Measurements from ENCODE around the gene IGDCC3.

IGDCC3 gene

DNA sequence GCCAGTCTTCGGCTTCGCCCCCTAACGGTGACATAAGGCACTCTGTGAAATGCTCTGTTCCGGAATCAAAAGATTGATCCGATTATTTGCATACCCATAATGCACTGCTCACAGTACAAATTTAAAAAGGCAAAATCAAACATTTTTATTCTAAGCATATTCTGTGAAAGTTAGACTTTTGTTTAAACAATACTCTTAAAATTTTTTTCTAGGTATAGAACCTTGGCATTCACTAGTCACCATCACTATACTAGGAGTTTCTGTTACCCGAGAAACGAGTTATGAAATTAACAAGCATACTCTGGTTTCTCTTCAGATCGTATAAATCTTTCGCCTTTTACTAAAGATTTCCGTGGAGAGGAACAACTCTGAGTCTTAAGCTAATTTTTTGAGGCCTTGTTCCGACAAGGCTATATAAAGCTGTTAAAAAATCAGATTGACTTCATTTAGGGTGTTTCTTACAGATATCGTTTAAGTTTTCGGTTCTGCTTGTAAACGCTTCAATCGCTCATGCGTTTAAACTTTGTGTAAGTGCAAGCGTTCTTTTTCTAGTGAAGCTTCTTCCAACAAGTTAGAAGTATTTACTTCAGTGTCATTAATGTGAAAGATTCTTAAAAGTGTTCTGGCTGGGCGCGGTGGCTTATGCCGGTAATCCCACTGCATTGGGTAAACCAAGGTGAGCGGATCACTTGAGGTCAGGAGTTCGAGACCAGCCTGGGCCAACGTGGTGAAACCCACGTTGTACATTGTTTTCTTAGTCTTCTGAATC lies 73.2 kb downstream of the IGDCC3 start, which contains the start of gene RNU5B-1:
RNU5B-1 (plus strand) TSS at position 297 of the 769 bp plus-strand sequence.
- H3K4me1 Mint-ChIP-seq (ENCODE audit: low read depth): peaks cover 42% of the 10 kb centered on the region
- peak within 1 kb of the TSS; percentile 88 for H3K4me3 Mint-ChIP-seq
- peak; percentile 87 for DNase-seq
- peaks cover 2% of the 10 kb centered on the region for H3K36me3 Mint-ChIP-seq (ENCODE audit: low read depth)
- no peaks in the 10 kb centered on the region for H3K9me3 Mint-ChIP-seq
- H3K27me3 Mint-ChIP-seq: no peaks in the 10 kb centered on the region
- peak within 1 kb of the TSS; percentile 100 for H3K27ac Mint-ChIP-seq

DNA sequence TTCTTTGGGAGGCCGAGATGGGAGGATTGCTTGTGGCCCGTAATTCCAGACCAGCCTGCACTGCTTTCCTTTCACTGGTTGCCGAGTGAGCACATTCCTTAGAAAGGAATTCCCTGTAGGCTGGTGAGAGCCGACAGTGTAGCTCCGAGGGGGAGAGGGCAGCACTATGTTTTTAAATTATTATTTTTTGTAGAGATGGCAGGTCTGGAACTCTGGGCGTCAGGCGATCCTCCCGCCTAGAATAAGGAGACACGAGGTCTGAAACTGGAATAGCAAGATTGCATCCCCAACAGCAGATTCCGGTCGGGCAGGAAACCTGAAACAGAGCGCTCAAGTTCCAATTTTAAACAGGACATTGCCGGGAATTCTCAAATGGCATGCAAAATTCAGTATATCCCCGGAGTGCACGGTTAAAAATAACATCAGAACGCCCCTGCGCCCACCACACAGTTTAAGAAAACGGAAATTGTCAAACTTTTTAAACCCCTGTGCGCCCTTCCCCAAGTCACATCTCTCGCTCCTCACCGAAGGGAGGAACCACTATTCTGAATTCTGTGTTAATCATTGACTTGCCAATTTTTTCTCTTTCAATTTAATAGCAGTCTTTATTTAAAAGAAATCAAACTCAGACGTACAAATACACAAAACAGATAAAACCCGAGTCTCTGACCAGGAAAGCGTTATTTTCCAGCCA lies 74.0 kb downstream of the IGDCC3 start:
- Mint-ChIP-seq H3K4me3 (peak overlapping the region; percentile 88), H3K9me3 (no peaks in the 10 kb centered on the region), H3K36me3 (ENCODE audit: low read depth) (peaks cover 2% of the 10 kb centered on the region), H3K27ac (peak overlapping the region; percentile 100), H3K4me1 (ENCODE audit: low read depth) (peaks cover 42% of the 10 kb centered on the region), H3K27me3 (no peaks in the 10 kb centered on the region)
- DNase-seq: peak; percentile 51

- no peaks in the 10 kb centered on the region for H3K27me3 Mint-ChIP-seq
- no peak overlapping the region for H3K27ac Mint-ChIP-seq
- peaks cover 52% of the 10 kb centered on the region for H3K4me1 Mint-ChIP-seq (ENCODE audit: low read depth)
- no peaks in the 10 kb centered on the region for H3K9me3 Mint-ChIP-seq
- no peak for DNase-seq
- peaks cover 2% of the 10 kb centered on the region for H3K36me3 Mint-ChIP-seq (ENCODE audit: low read depth)
- H3K4me3 Mint-ChIP-seq: no peak overlapping the region
These were observed 75.7 kb downstream of the IGDCC3 start for GRCh38 chr15:65302061-65302460.

- H3K27me3 Mint-ChIP-seq: no peaks in the 10 kb centered on the region
- peaks cover 50% of the 10 kb centered on the region for H3K4me1 Mint-ChIP-seq (ENCODE audit: low read depth)
- H3K36me3 Mint-ChIP-seq (ENCODE audit: low read depth): peaks cover 2% of the 10 kb centered on the region
- DNase-seq: no peak
- H3K9me3 Mint-ChIP-seq: no peaks in the 10 kb centered on the region
- no peak overlapping the region for H3K4me3 Mint-ChIP-seq
- H3K27ac Mint-ChIP-seq: no peak overlapping the region
These were observed 76.8 kb downstream of the IGDCC3 start for GRCh38 chr15:65300924-65301441.

DNA sequence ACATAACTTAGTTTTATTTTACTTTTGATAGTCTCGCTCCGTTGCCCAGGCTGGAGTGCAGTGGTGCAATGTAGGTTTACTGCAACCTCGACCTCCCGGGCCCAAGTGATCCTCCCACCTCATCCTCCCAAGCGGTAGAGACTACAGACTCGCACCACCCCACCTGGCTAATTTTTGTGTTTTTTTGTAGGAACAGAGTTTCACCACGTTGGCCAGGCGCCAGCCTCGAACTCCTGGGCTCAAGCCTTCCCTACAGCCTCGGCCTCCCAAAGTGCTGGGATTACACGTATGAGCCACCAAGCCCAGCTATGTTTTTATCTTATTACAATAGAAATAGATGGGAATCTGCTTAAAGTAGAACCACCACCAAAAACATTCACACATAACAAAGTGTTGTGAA lies 79.1 kb downstream of the IGDCC3 start:
- Mint-ChIP-seq H3K9me3 (no peaks in the 10 kb centered on the region), H3K4me1 (ENCODE audit: low read depth) (peaks cover 40% of the 10 kb centered on the region), H3K27me3 (no peaks in the 10 kb centered on the region), H3K36me3 (ENCODE audit: low read depth) (no peaks in the 10 kb centered on the region), H3K27ac (peak overlapping the region; percentile 15), H3K4me3 (peak overlapping the region; percentile 75)
- no peak for DNase-seq

GRCh38 chr15:65292938-65293518 lies 84.8 kb downstream of the IGDCC3 start:
- Mint-ChIP-seq H3K9me3 (no peaks in the 10 kb centered on the region), H3K4me1 (ENCODE audit: low read depth) (peaks cover 19% of the 10 kb centered on the region), H3K4me3 (no peak overlapping the region), H3K36me3 (ENCODE audit: low read depth) (no peaks in the 10 kb centered on the region), H3K27me3 (no peaks in the 10 kb centered on the region), H3K27ac (no peak overlapping the region)
- no peak for DNase-seq

DNA sequence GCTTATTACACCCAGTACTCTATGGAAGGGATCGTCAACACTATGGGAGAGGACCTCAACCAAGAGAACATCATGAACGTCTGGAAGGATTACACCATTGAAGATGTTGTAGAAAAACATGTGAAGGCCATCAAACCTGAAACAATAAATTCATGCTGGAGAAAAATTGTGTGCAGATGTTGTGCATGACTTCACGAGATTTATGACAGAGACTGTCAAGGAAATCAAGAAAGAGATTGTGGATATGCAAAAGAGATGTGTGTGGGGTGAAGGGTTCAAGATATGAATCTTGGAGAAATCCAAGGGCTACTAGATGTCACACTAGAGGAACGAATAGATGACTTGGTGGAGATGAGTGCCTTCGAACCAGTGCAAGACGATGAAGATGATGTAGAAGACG lies 87.6 kb downstream of the IGDCC3 start:
- peaks cover 22% of the 10 kb centered on the region for H3K4me1 Mint-ChIP-seq (ENCODE audit: low read depth)
- no peaks in the 10 kb centered on the region for H3K27me3 Mint-ChIP-seq
- H3K27ac Mint-ChIP-seq: no peak overlapping the region
- no peak overlapping the region for H3K4me3 Mint-ChIP-seq
- peaks cover 3% of the 10 kb centered on the region for H3K36me3 Mint-ChIP-seq (ENCODE audit: low read depth)
- DNase-seq: no peak
- no peaks in the 10 kb centered on the region for H3K9me3 Mint-ChIP-seq

- Mint-ChIP-seq H3K27ac (no peak overlapping the region), H3K9me3 (no peaks in the 10 kb centered on the region), H3K4me3 (no peak overlapping the region), H3K36me3 (ENCODE audit: low read depth) (peaks cover 3% of the 10 kb centered on the region), H3K27me3 (no peaks in the 10 kb centered on the region), H3K4me1 (ENCODE audit: low read depth) (peaks cover 22% of the 10 kb centered on the region)
- DNase-seq: no peak
These were observed 88.4 kb downstream of the IGDCC3 start for GRCh38 chr15:65289261-65289854.

DNA sequence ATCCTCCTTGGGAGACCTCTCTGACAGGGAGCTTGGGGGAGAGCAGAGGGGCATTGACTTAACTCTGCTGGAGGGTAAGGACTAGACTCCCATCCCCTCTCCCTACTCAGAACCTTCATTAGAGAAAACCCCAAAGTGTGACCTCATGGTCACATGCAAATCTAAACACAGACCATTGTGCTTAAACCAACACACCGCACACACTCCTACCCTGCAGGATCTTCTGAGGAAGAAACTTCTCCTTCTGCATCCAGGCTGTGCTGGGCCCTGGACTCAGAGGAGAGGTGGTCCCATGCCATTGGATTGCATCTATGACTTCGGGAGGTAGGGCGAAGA lies 90.3 kb downstream of the IGDCC3 start:
- H3K27ac Mint-ChIP-seq: no peak overlapping the region
- H3K4me3 Mint-ChIP-seq: peak overlapping the region; percentile 84
- peaks cover 9% of the 10 kb centered on the region for H3K36me3 Mint-ChIP-seq (ENCODE audit: low read depth)
- H3K27me3 Mint-ChIP-seq: no peaks in the 10 kb centered on the region
- no peak for DNase-seq
- H3K4me1 Mint-ChIP-seq (ENCODE audit: low read depth): peaks cover 32% of the 10 kb centered on the region
- no peaks in the 10 kb centered on the region for H3K9me3 Mint-ChIP-seq

- Mint-ChIP-seq H3K4me3 (peak within 1 kb of the TSS; percentile 84), H3K36me3 (ENCODE audit: low read depth) (peaks cover 14% of the 10 kb centered on the region), H3K4me1 (ENCODE audit: low read depth) (peaks cover 36% of the 10 kb centered on the region), H3K27me3 (no peaks in the 10 kb centered on the region), H3K27ac (peak within 1 kb of the TSS; percentile 89), H3K9me3 (no peaks in the 10 kb centered on the region)
- peak; percentile 95 for DNase-seq
These were observed 90.9 kb downstream of the IGDCC3 start, which contains the start of gene PARP16 for GRCh38 chr15:65286704-65287519. Gene PARP16 (minus strand): TSS chr15:65286883. CDS start chr15:65286426, 457 bp downstream.

- H3K27ac Mint-ChIP-seq: peak overlapping the region; percentile 89
- no peak for DNase-seq
- no peaks in the 10 kb centered on the region for H3K27me3 Mint-ChIP-seq
- H3K4me1 Mint-ChIP-seq (ENCODE audit: low read depth): peaks cover 37% of the 10 kb centered on the region
- H3K36me3 Mint-ChIP-seq (ENCODE audit: low read depth): peaks cover 14% of the 10 kb centered on the region
- peak overlapping the region; percentile 84 for H3K4me3 Mint-ChIP-seq
- no peaks in the 10 kb centered on the region for H3K9me3 Mint-ChIP-seq
These were observed 91.6 kb downstream of the IGDCC3 start for GRCh38 chr15:65286069-65286703.

GRCh38 chr15:65285291-65286068 lies 92.3 kb downstream of the IGDCC3 start:
- no peaks in the 10 kb centered on the region for H3K27me3 Mint-ChIP-seq
- peak overlapping the region; percentile 89 for H3K27ac Mint-ChIP-seq
- no peaks in the 10 kb centered on the region for H3K9me3 Mint-ChIP-seq
- H3K4me3 Mint-ChIP-seq: peak overlapping the region; percentile 84
- DNase-seq: no peak
- peaks cover 14% of the 10 kb centered on the region for H3K36me3 Mint-ChIP-seq (ENCODE audit: low read depth)
- H3K4me1 Mint-ChIP-seq (ENCODE audit: low read depth): peaks cover 37% of the 10 kb centered on the region

DNA sequence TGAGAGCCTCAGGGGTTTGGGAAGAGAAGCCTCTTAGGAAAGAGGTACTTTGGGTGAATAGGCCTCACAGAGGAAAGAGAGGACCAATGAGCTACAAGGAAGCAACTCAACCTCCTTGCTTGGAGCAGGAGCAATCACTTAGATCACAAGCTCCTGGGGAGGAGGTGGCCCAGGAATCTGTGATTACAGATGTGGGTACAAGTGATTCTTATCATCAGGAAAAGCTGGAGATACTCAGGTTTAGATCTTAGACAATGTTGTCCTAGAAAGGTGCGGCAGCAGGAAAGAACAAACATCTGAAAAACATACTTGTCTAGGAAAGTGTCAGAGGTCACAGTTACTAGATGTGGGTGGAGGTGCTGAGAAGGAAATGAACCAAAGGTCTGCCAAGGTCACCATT lies 99.3 kb downstream of the IGDCC3 start:
- Mint-ChIP-seq H3K9me3 (no peaks in the 10 kb centered on the region), H3K4me1 (ENCODE audit: low read depth) (peaks cover 48% of the 10 kb centered on the region), H3K27ac (peak overlapping the region; percentile 3), H3K36me3 (ENCODE audit: low read depth) (peaks cover 26% of the 10 kb centered on the region), H3K4me3 (no peak overlapping the region), H3K27me3 (no peaks in the 10 kb centered on the region)
- no peak for DNase-seq

Data from activated T-cell treated with anti-CD3 and anti-CD28 coated beads, Interleukin-2, amount 50 U/mL, for 24 hours (primary cell).